IPS-NIHi11 (cell line): Measurements from ENCODE around the gene SEC14L1.
"Not testable (repeated sequence)": the region's sequence is repeated elsewhere in the genome, so short reads cannot be mapped to it uniquely, and the experiment has no call there.

Experiments
- DNase-seq: peaks from one replicate; pipeline ENCODE4 v3.0.0; 2012; ENCODE audit warnings: mixed read lengths, low spot score

The SEC14L1 gene

DNA sequence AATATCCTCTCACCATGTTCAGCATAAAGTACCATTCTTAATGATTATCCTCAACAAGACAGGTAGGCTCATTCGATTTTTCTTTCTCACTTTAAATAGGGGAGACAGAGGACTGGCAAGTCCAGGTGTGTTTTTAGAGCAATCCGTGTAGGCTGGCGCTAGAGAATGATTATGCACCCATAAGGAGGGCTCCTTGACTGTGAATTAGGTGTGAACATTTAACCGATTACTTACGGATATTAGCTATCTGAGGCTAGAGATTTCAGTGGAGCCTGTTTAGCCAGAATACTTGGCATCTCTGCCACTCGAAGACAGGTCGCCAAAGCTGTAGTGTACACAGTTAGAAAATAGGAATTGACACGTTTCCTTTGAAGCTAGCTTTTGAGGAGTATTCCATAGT is 1.9 kb downstream of the SEC14L1 start:
- no peak for DNase-seq

DNA sequence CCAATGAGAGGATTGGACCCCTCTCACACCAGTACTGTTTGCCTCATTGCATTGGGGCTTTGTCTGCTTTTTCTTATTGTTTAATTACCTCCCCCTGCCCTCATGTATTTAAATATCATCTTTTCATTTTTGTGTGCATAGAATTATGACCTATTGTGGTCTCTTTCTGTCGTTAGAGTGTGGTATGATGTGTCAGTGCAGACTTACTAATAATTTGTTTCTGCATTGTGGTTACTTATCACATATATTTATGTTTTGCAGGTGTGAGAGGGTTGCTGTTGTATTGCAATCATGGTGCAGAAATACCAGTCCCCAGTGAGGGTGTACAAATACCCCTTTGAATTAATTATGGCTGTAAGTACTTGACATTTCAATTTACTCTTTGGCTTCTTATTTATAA is 2.5 kb downstream of the SEC14L1 start:
- DNase-seq = no peak

DNA sequence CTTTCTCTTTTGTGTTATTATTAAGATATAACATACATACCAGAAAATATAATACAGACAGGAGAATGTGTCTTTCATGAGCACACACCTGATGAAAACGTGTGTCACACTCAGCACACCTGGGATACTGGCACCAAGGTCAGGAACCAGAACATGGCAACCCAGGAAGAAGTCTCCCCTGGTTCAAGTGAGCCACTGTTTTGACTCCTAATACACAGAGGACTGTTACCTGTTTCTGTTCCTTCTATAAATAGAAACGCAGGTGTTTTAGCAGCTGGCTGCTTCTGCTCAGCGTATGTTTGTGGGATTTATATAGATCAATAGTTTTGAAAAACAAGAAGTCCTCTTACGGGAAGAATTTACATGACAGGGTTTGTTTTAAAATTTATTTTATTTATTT is 3.5 kb downstream of the SEC14L1 start:
- no peak for DNase-seq

DNA sequence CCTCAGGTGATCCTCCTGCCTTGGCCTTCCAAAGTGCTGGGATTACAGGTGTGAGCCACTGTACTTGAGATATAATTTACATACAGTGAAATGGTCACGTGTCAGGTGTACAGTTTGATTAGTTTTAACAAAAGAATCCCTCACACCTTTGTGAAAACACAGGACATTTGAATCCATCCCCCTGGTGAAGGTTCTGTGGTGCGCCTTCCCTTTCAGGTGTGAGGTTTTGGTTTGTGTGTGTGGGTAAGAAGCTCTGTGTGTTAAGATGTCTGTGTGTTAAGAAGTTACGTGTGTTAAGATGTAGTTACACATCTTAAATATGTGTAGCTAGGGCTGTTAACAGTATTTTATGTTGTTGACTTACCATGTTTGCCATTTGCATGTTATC is 4.4 kb downstream of the SEC14L1 start:
- DNase-seq = no peak

DNA sequence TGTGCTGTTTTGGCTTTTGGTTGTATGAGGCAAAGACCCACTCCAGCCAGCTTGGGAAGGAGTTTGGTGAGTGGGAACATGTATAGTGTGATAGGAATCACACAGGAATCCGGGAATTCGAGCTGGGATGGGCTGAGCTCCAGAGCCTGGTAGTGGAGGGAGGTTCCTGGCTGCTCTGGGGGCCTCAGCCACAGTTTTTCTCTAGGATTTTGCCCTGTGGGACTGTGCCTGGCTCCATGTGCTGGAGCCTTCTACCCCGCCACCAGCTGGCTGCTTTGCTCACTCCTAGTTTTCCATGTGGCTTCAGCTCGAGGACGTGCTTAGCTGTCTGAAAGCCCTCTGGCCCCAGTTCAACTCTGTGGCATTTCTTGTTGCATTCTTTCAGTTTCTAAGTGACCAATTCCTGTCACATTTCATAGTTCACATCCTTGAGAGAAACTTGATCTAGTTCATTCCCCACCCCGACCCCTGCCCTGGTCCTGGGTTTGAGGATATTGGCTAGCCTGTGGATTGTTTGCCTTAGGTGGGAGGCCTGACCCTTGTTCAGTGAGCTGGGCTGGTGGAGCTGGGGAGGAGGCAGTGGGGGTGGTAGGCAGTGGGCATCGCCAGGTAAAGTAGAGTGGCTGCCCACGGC is 5.0 kb downstream of the SEC14L1 start:
- no peak for DNase-seq

DNA sequence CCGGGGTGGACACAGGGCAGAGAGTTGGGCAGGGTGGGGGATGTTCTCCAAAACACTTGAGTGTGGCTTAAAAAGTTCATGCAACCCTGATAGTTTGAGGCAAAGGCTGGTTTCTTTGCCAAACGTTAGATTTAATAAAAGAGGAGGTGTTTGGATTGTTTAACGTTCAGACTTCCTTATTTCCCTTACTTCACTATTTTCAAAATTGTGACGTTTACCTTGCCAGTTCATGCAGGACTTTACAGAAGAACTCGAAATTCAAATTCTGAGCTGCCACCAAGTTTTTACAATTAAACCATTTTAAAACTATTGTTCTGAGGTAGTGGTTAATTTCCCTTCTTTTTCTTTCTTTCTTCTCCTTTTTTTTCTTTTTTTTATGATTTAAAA is 5.5 kb downstream of the SEC14L1 start:
- DNase-seq = no peak

DNA sequence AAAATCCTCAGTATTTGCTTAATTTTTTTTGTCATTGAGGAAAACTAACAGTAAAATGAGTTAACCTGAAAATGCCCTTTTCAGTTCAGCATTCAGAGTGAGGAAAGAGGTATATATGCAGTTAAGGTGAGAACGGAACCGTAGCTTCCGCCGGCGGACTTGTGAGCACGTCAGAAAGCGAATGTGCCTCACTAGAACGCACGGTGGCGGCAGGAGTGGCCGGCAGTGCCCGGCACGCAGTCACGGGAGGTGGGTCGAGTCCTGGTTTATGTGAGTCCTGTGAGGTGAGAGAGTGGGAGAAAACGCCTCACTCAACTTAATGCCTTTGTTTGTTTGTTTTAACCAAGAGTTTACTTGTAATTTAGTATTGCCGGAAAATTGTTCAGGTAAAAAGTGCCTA is 6.1 kb downstream of the SEC14L1 start:
- DNase-seq = no peak

DNA sequence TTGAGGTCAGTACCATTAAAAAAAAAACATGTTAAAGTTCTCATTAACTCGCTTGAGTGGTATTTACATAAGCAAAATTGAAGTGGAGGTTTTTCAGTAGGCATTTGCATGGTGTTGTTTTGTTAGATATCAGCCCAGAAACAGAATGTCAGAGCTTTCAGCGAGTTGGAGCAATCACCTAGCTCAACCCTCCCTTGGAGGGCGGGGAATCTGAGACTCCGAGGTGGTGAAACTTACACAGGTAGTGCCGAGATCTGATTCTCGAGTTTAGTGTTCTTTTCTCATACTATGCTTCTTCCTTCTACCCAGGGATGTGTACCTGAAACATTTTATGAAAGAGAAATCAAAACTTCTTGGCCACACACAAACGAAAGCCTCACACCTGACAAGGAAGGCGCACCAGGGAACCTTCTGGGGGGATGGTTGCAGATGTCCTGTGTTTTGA is 6.6 kb downstream of the SEC14L1 start:
- DNase-seq = no peak

DNA sequence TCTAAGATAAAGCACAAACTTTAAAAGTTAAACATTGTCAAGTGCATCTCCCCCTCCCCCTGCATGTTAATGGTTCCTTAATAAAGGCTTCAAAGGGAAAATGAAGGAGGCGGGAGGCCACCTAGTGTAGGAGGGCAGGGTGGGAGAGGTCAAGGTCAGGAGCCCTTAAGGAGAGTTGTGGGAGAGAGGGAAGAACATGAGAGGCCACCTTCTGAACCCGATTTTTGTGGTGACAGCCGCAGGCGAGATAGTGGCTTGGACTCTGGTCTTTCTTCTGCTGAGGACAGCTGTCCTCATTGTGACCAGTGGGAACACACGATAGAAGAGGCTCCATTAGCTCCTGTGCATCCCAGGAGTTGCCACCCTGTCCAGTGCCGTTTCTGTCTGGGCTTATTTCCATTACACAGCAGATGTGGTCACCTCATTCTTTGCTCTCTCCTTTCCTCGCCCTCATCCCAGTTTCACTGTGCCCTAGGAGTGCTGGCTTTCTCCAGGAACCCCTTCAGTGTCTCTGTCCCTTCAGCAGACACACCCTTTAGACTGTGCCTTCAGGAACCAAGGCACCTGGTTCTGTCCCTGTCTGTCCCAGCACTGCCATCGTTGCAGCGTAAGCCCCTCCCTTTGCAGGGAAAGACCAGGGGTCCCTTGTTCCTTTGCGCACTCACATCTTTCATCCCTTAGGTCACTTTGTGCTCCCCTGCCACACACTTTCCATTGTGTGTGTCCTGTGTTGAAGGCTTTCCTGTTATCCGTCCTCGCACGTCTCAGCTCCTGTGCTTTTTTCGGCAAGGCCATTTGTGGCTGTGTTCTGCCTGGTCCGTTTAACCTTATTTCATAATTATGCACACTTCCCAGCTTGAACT is 7.5 kb downstream of the SEC14L1 start:
- no peak for DNase-seq

DNA sequence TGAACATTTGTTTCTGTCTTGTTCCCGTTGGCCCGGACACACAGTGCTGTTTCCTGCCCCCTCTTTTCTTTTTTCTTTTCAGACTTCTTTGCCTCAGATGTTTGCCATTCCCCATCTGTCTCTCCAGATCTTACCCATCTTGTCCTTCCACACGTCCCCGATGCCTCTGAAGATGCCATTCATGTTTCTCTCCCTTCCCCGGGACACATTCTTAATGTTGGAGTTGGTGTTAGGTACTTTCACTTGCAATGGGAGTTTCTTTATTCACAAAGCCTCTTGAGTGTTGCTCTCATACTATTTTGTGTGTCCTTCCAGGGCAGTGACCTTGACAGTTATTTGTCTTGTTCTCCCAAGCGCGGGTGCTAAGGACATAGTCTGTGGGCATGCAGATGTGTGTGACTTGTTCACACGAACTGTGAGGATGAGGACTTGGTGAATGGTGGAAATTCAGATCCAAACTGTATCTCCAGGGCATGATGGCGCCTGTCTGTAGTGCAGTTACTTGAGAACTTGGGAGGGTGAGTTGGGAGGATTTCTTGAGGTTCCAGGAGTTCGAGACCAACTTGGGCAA is 8.3 kb downstream of the SEC14L1 start:
- no peak for DNase-seq

DNA sequence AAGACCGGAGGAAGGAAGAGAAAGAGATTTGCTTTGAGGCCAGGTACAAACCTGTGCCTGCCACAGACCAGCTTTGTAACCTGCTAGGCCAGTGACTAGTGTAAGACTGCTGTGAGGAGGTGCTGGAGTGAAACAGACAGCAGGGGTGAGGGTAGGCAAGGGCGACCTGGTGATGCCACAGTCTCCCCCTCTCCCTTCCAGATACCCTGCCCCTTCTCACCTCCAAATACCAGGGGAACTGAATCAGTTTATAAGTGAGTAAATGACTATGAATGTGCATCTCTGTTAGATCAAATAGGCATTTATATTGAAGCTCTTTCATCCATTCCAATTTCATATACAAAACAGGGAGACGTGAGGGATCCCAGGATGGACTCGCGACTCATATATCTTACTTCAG is 9.4 kb downstream of the SEC14L1 start:
- no peak for DNase-seq

DNA sequence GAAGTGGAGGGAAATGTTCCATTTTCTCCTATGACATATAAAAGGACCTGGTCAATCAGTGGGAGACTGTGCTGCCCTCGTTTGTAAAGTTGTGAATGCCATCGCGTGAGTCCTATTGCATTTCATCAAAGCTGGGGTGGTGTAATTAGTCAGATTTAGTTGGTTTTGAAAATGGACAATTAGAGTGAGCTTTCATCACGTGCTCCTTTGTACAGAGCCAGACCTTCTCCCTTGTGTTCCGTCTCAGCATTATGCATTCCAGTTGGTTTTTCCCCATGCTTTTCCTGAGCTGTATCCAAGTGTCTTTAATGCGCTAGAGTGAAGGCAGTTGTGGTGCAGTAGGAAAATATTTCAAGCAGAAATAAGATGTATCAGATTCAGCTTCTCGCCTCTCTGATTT is 10.4 kb downstream of the SEC14L1 start:
- no peak for DNase-seq

DNA sequence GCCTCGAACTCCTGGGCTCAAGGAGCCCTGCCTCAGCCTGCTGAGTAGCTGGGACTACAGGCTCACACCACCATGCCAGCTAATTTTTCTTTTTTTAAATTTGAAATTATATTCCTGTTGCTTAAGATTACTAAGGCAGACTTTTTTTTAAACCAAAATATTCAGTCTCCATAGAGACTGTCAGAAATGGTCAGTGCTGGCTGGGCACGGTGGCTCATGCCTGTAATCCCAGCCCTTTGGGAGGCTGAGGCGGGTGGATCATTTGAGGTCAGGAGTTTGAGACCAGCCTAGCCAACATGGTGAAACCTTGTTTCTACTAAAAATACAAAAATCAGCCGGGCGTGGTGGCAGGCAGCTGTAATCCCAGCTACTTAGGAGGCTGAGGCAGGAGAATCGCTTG is 11.3 kb downstream of the SEC14L1 start:
- DNase-seq = not testable (repeated sequence)

DNA sequence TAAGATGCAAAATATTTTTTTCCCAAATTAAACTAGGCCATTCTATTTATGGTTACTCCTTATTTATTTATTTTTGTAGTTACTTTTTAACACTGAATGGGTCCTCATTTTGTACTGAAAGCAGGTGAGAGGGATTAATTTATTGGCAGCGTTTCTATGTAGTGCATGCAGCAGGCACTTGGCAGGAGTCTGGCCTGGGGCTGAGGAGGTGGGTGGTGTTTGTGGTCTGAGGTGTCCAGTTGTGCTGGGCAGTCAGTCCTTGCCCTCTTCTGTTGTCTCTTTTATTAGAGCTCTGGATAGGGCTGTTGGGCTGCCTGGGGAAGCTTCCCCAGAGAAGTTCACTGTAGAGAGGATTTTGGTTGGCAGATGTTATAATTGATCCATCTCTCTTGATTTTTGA is 12.7 kb downstream of the SEC14L1 start:
- no peak for DNase-seq

DNA sequence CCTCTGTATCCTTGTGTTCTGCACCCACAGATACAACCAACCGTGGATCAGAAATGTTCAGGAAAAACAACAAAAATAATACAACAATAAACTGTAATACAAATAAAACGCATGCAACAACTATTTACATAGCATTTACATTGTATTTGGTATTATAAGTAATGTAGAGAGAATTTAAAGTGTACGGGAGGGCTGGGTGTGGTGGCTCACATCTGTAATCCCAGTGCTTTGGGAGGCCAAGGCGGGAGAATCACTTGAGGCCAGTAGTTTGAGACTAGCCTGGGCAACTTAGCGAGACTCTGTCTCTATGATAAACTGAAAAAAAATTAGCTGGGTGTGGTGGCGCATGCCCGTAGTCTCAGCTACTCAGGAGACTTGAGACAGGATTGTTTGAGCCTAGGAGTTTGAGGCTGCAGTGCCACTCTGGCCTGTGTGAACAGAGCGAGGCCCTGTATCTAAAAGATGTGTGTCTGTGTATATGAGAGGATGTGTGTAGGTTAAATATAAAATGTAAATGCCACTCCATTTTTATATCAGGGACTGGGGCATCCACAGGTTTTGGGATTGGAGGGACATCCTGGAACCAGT is 13.3 kb downstream of the SEC14L1 start:
- no peak for DNase-seq

DNA sequence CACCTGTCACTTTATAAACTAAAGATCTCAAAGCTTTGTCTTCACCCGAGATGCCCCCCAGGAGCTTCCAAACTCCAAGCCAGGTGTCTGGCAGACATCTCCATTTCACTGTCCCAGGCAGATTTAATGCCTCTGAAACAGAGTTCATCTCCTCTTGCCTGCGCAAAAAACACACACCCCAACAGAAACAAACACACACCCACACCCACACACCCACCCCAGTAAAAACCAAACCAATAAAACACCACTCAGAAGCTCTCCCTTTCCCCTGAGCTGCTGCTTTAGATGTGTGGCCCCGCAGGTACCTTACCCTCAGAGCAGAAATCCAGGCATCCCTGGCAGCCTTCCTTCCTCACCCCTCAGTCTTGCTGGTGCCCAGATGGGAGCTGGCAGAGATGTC is 14.4 kb downstream of the SEC14L1 start:
- DNase-seq = no peak

DNA sequence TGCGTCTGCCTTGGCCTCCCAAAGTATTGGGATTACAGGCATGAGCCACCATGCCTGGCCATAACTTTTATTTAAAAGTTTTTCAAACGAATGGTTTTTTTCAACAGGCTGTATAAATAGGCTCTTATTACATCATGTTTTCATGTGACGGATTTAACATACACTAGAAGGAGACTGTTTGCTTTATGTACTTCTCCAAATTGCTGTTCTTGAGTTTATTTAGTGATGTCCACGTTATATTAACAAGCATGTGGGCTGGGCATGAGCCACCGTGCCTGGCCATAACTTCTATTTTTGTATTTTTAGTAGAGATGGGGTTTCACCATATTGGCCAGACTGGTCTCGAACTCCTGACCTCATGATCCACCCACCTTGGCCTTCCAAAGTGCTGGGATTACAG is 17.0 kb downstream of the SEC14L1 start:
- DNase-seq = not testable (repeated sequence)

DNA sequence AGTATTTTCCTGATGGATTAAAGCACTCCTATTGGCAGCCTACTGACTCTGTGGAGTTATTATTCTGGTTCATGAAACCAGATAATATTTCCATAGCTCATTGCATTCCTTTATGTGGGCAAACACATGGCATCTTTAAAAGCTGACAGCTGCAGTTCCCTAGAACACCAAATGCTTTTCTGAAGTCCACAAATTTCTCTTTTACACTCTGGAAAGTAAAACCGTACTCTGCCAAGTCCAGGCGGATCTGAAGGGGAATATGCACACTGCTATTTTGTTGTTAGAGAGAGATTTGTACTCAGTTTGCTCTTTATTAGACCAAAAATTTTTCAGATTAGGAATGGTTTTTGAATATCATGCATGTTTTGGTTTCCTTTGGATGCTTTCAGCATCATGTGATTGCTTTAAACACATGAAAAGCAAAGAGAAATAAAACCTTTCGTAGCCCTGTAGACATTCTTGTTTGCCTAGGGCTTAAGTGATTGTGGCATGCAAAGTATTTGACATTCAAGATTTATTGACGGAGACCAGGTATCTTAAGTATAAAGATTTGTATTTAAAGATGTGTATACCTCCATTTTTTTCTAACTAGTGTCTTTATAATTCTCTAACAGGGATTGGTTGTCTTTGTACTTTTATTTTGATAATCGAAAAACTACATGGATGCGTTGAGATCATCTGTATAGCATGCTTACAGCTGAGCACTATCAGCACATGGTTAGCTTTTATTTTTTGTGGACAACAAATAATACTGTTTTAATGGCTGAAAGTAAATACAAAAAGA is 19.5 kb downstream of the SEC14L1 start:
- DNase-seq = no peak

DNA sequence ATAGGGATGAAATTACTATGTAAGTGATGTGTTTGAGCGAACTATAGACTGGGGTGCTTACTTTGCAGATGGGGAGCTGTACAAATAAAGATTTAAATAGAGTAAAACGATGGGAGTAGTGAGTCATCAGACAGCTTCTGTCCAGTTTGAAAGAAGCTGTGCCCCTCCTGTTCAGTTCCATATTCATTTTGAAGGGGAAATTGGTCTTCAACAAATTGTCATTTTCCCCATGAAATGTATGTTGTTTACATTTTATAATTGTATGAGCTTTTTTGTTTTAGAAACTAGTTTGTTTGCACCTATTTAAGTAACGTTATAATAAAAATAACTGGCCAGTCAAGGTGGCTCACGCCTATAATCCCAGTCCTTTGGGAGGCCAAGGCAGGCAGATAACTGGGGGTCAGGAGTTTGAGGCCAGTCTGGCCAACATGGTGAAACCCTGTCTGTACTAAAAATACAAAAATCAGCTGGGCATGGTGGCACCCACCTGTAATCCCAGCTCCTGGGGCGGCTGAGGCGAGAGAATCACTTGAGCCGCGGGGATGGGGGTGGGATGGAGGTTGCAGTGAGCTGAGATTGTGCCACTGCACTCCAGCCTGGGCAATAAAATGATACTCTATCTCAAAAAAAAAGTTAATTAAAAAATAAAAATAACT is 20.2 kb downstream of the SEC14L1 start:
- no peak for DNase-seq

DNA sequence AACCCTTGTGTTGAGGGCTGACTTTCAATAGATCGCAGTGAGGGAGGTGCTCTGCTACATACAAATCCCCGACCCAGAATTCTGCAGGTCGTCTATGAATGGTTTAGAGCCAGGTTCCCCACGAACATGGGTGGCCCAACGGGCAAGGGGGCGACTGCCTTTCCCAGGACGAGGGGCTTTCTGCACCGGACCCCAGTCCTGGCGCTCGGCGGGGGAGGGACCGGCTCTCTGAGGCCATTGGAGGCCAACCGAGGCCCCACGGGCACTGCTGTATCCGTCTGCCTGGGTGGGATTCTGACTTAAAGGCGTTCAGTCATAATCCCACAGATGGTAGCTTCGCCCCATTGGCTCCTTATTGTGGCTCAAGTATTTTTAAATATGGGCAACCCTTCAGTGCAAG is 21.2 kb downstream of the SEC14L1 start:
- DNase-seq = no peak

DNA sequence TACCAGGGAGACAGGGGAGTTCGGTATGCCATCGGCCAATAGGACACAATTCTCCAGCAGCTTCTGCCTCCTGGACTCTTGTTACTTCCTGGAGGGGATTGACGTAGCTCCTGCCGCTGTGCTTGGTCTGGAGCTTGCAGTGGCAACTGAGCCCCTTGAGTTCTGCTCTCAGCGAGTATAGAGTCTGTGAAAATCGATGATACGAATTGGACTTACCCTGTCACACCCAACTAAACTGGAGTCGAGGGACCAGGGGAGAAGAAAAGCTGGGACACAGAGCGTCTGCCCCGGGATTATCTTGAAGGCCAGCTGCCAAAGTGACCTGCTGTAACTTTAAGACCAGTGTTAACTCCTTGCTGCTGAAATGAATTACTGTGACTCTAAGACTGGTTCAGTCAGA is 22.2 kb downstream of the SEC14L1 start:
- no peak for DNase-seq
